GM12892 (cell line): ENCODE results near the gene TIMM8B.

Experiments
- POLR2A ChIP-seq: IDR thresholded peaks from 2 replicates; pipeline ENCODE4 v1.6.1; 2011; ENCODE audit warnings: low read depth, low read length, control low read depth
- POLR2AphosphoS5 ChIP-seq: IDR thresholded peaks from 2 replicates; pipeline ENCODE4 v1.6.1; 2011; ENCODE audit warnings: low read depth, low read length, control low read depth
- TAF1 ChIP-seq: IDR thresholded peaks from 2 replicates; pipeline ENCODE4 v1.6.1; 2011; ENCODE audit warnings: low read depth, mild to moderate bottlenecking, control low read depth, low read length, borderline replicate concordance

- TF ChIP-seq POLR2AphosphoS5 (no peak), POLR2A (no peak), TAF1 (no peak)
Measured at GRCh38 chr11:112113539-112114457, 27.2 kb upstream of the TIMM8B start.
